Liver (tissue), 3 donors: ENCODE measurements around the gene SMARCC1.
A peak's percentile ranks its signal among the peaks of the same experiment; 100 is the strongest.

Experiments
- CTCF ChIP-seq: fragments of 150-350 bp; IDR thresholded peaks from 2 replicates; pipeline ENCODE4 v1.5.1; 2017; ENCODE audit warnings: improper control_type of control experiment, low read depth, low read length; ENCODE audit not compliant: missing input control
- GABPA ChIP-seq, 2 donors: IDR thresholded peaks in 1 of 2; conservative IDR thresholded peaks in 1 of 2; 2 replicates each; pipeline ENCODE4 v1.6.1; 2016; ENCODE audit warnings: antibody characterized with exemption in 2 of 2, mild to moderate bottlenecking in 1 of 2, moderate library complexity in 1 of 2
- MAX ChIP-seq: IDR thresholded peaks from 2 replicates; pipeline ENCODE4 v1.6.1; 2016; ENCODE audit warnings: antibody characterized with exemption
- RAD21 ChIP-seq, 2 donors: IDR thresholded peaks; 2 replicates each; pipeline ENCODE4 v1.6.1; 2016; ENCODE audit warnings: antibody characterized with exemption in 2 of 2, mild to moderate bottlenecking in 2 of 2
- REST ChIP-seq: IDR thresholded peaks from 2 replicates; pipeline ENCODE4 v1.6.1; 2016; ENCODE audit warnings: antibody characterized with exemption, mild to moderate bottlenecking
- SP1 ChIP-seq: IDR thresholded peaks from 2 replicates; pipeline ENCODE4 v1.6.1; 2018; ENCODE audit warnings: antibody characterized with exemption, mild to moderate bottlenecking
- YY1 ChIP-seq: IDR thresholded peaks from 2 replicates; pipeline ENCODE4 v1.6.1; 2016; ENCODE audit warnings: antibody characterized with exemption, mild to moderate bottlenecking
- donor health status: healthy.
- donor health status: healthy.

GRCh38 chr3:47622671-47623461, 158.8 kb downstream of the SMARCC1 start:
- TF ChIP-seq YY1 (no peak), CTCF (no peak), MAX (no peak), GABPA (IDR thresholded peaks at IDR 0.05 in 1 of 2, conservative IDR thresholded peaks at IDR 0.05 in 1 of 2) (no peak), REST (no peak), RAD21 (IDR thresholded peaks at IDR 0.05) (no peak), SP1 (peak; percentile 19)
